ENCODE data around the gene PDPK1. TPM values are rescaled to one million over a fixed set of nuclear protein-coding genes. Genes with fewer than 3 reads are reported as not detected.
"Not testable (repeated sequence)": the region's sequence is repeated elsewhere in the genome, so short reads cannot be mapped to it uniquely, and the experiment has no call there.

PDPK1 gene
- total RNA-seq, 1 experiment from 2014 or later: 31.6 TPM

GRCh38 chr16:2531696-2532493, 5.9 kb upstream of the PDPK1 start:
- Histone ChIP-seq H3K9me3 (ENCODE audit: low read depth, low read length, poor library complexity, severe bottlenecking) (no peaks in the 10 kb centered on the region), H3K4me1 (ENCODE audit: insufficient read depth, low read length, poor library complexity, severe bottlenecking) (peaks cover 5% of the 10 kb centered on the region), H3K27me3 (replicated peaks; ENCODE audit: insufficient read depth, low read depth, low read length, poor library complexity) (no peaks in the 10 kb centered on the region), H3K4me3 (ENCODE audit: low read depth, low read length, poor library complexity, severe bottlenecking) (peak overlapping the region; percentile 61), H3K36me3 (ENCODE audit: insufficient read depth, low read length, poor library complexity, severe bottlenecking) (peaks cover 10% of the 10 kb centered on the region), H3K27ac (ENCODE audit: low read depth, low read length, poor library complexity, severe bottlenecking) (peak overlapping the region; percentile 83)
- CTCF ChIA-PET: no interaction called here
- no peak for TF ChIP-seq EZH2 (IDR thresholded peaks at IDR 0.05; ENCODE audit: borderline replicate concordance, low read depth, low read length, poor library complexity, severe bottlenecking)
- TF ChIP-seq CTCF (conservative IDR thresholded peaks at IDR 0.05; ENCODE audit: low read depth, low read length): no peak
- peak; percentile 98 for DNase-seq (ENCODE audit: low spot score)
- intact Hi-C loops (cut with micrococcal nuclease; ENCODE audit: unreplicated experiment): no loop called here
- no TSS peak for BruUV-seq (replicated peaks)
- POLR2A ChIA-PET (ENCODE audit: low non-redundant PET): interaction anchor here (0.7 kb wide), 1 partner anchor 206 kb away, joined by 11 read pairs; no protein-coding TSS in a partner anchor

- POLR2A ChIA-PET (ENCODE audit: low non-redundant PET): no interaction called here
- intact Hi-C loops (cut with micrococcal nuclease; ENCODE audit: unreplicated experiment): no loop called here
Measured at GRCh38 chr16:2532494-2533141, 5.2 kb upstream of the PDPK1 start.

GRCh38 chr16:2533142-2533755, 4.6 kb upstream of the PDPK1 start:
- POLR2A ChIA-PET (ENCODE audit: low non-redundant PET): not testable (repeated sequence)

More at GRCh38 chr16:2532494-2533141, 5.2 kb upstream of the PDPK1 start:
- DNase-seq (ENCODE audit: low spot score): peak; percentile 71
- BruUV-seq (replicated peaks): no TSS peak
- Histone ChIP-seq H3K9me3 (ENCODE audit: low read depth, low read length, poor library complexity, severe bottlenecking) (no peaks in the 10 kb centered on the region), H3K4me1 (ENCODE audit: insufficient read depth, low read length, poor library complexity, severe bottlenecking) (peaks cover 5% of the 10 kb centered on the region), H3K4me3 (ENCODE audit: low read depth, low read length, poor library complexity, severe bottlenecking) (peak overlapping the region; percentile 61), H3K27me3 (replicated peaks; ENCODE audit: insufficient read depth, low read depth, low read length, poor library complexity) (no peaks in the 10 kb centered on the region), H3K36me3 (ENCODE audit: insufficient read depth, low read length, poor library complexity, severe bottlenecking) (peaks cover 10% of the 10 kb centered on the region), H3K27ac (ENCODE audit: low read depth, low read length, poor library complexity, severe bottlenecking) (peak overlapping the region; percentile 83)
- TF ChIP-seq CTCF (conservative IDR thresholded peaks at IDR 0.05; ENCODE audit: low read depth, low read length) (no peak), EZH2 (IDR thresholded peaks at IDR 0.05; ENCODE audit: borderline replicate concordance, low read depth, low read length, poor library complexity, severe bottlenecking) (no peak)
- CTCF ChIA-PET: no interaction called here

More at GRCh38 chr16:2533142-2533755, 4.6 kb upstream of the PDPK1 start:
- CTCF ChIA-PET; H3K9me3 ChIP-seq (ENCODE audit: low read depth, low read length, poor library complexity, severe bottlenecking); intact Hi-C loops (cut with micrococcal nuclease; ENCODE audit: unreplicated experiment); H3K36me3 ChIP-seq (ENCODE audit: insufficient read depth, low read length, poor library complexity, severe bottlenecking); H3K27me3 ChIP-seq (replicated peaks; ENCODE audit: insufficient read depth, low read depth, low read length, poor library complexity); H3K4me1 ChIP-seq (ENCODE audit: insufficient read depth, low read length, poor library complexity, severe bottlenecking); DNase-seq (ENCODE audit: low spot score); BruUV-seq (replicated peaks): not testable (repeated sequence)
- peak overlapping the region; percentile 61 for H3K4me3 ChIP-seq (ENCODE audit: low read depth, low read length, poor library complexity, severe bottlenecking)
- peak overlapping the region; percentile 83 for H3K27ac ChIP-seq (ENCODE audit: low read depth, low read length, poor library complexity, severe bottlenecking)
